Glutamatergic neuron (in vitro differentiated cells): ENCODE measurements around the gene SUSD6. TPM values are rescaled to one million over a fixed set of nuclear protein-coding genes. Genes with fewer than 3 reads are reported as not detected.
"Not testable (repeated sequence)": the region's sequence is repeated elsewhere in the genome, so short reads cannot be mapped to it uniquely, and the experiment has no call there.

ENCODE experiments used
- DNase-seq: peaks from one replicate; pipeline ENCODE4 v3.0.0; 2022
- H3K27ac Mint-ChIP-seq: one replicate; pipeline ENCODE4 v1.8.0; 2020; ENCODE audit warnings: mild to moderate bottlenecking, mixed read lengths, inconsistent platforms; ENCODE audit not compliant: unreplicated experiment
- H3K27me3 Mint-ChIP-seq: one replicate; pipeline ENCODE4 v1.8.0; 2020; ENCODE audit warnings: mild to moderate bottlenecking, moderate library complexity, mixed read lengths, inconsistent platforms; ENCODE audit not compliant: unreplicated experiment
- H3K36me3 Mint-ChIP-seq: one replicate; pipeline ENCODE4 v1.8.0; 2020; ENCODE audit warnings: mild to moderate bottlenecking, mixed read lengths, inconsistent platforms; ENCODE audit not compliant: unreplicated experiment
- H3K4me1 Mint-ChIP-seq: one replicate; pipeline ENCODE4 v1.8.0; 2020; ENCODE audit warnings: mild to moderate bottlenecking, low read depth, mixed read lengths, inconsistent platforms; ENCODE audit not compliant: unreplicated experiment
- H3K4me3 Mint-ChIP-seq: one replicate; pipeline ENCODE4 v1.8.0; 2020; ENCODE audit warnings: mild to moderate bottlenecking, mixed read lengths, inconsistent platforms; ENCODE audit not compliant: unreplicated experiment
- H3K9me3 Mint-ChIP-seq: one replicate; pipeline ENCODE4 v1.8.0; 2020; ENCODE audit warnings: mild to moderate bottlenecking, moderate library complexity, mixed read lengths, inconsistent platforms; ENCODE audit not compliant: unreplicated experiment
- total RNA-seq: library from RNA; stranded (reverse); fragmentation: NEBNext Ultra II Directional; extraction: Animal tissue kit (Norgen Biotek cat#: 25700); gene quantifications from one replicate; pipeline ENCODE4 v1.2.1, GENCODE V29; 2021; ENCODE audit not compliant: unreplicated experiment
- TF ChIP-seq, protein P1 (sequence below): fragments of 200-600 bp; sonication (generic); IDR thresholded peaks from one replicate; pipeline ENCODE4 v1.5.0; 2021; ENCODE audit not compliant: partially characterized antibody, unreplicated experiment

SUSD6 gene
- total RNA-seq, 1 donor from 2014 or later: 106 TPM

- H3K27ac Mint-ChIP-seq: no peak overlapping the region
- peaks cover 3% of the 10 kb centered on the region for H3K27me3 Mint-ChIP-seq
- H3K36me3 Mint-ChIP-seq: peaks cover 30% of the 10 kb centered on the region
- H3K4me1 Mint-ChIP-seq: peaks cover 41% of the 10 kb centered on the region
- TF ChIP-seq, protein P1, sequence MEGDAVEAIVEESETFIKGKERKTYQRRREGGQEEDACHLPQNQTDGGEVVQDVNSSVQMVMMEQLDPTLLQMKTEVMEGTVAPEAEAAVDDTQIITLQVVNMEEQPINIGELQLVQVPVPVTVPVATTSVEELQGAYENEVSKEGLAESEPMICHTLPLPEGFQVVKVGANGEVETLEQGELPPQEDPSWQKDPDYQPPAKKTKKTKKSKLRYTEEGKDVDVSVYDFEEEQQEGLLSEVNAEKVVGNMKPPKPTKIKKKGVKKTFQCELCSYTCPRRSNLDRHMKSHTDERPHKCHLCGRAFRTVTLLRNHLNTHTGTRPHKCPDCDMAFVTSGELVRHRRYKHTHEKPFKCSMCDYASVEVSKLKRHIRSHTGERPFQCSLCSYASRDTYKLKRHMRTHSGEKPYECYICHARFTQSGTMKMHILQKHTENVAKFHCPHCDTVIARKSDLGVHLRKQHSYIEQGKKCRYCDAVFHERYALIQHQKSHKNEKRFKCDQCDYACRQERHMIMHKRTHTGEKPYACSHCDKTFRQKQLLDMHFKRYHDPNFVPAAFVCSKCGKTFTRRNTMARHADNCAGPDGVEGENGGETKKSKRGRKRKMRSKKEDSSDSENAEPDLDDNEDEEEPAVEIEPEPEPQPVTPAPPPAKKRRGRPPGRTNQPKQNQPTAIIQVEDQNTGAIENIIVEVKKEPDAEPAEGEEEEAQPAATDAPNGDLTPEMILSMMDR: no peak
- peaks cover 21% of the 10 kb centered on the region for H3K9me3 Mint-ChIP-seq
- no peak overlapping the region for H3K4me3 Mint-ChIP-seq
- no peak for DNase-seq
These were observed 33.4 kb downstream of the SUSD6 start for GRCh38 chr14:69644814-69645213.

- TF ChIP-seq, protein P1: no peak
- Mint-ChIP-seq H3K36me3 (peaks cover 16% of the 10 kb centered on the region), H3K27me3 (peaks cover 1% of the 10 kb centered on the region), H3K9me3 (peaks cover 19% of the 10 kb centered on the region), H3K4me1 (peaks cover 58% of the 10 kb centered on the region), H3K4me3 (peak overlapping the region; percentile 32), H3K27ac (peak overlapping the region; percentile 1)
- no peak for DNase-seq
These were observed 35.8 kb downstream of the SUSD6 start for GRCh38 chr14:69647213-69647612.

- peaks cover 12% of the 10 kb centered on the region for H3K36me3 Mint-ChIP-seq
- not testable (repeated sequence) for H3K27me3 Mint-ChIP-seq, H3K4me3 Mint-ChIP-seq, DNase-seq
- H3K4me1 Mint-ChIP-seq: peaks cover 58% of the 10 kb centered on the region
- H3K9me3 Mint-ChIP-seq: peaks cover 16% of the 10 kb centered on the region
- H3K27ac Mint-ChIP-seq: peak overlapping the region; percentile 1
These were observed 36.2 kb downstream of the SUSD6 start for GRCh38 chr14:69647642-69648041.

DNA sequence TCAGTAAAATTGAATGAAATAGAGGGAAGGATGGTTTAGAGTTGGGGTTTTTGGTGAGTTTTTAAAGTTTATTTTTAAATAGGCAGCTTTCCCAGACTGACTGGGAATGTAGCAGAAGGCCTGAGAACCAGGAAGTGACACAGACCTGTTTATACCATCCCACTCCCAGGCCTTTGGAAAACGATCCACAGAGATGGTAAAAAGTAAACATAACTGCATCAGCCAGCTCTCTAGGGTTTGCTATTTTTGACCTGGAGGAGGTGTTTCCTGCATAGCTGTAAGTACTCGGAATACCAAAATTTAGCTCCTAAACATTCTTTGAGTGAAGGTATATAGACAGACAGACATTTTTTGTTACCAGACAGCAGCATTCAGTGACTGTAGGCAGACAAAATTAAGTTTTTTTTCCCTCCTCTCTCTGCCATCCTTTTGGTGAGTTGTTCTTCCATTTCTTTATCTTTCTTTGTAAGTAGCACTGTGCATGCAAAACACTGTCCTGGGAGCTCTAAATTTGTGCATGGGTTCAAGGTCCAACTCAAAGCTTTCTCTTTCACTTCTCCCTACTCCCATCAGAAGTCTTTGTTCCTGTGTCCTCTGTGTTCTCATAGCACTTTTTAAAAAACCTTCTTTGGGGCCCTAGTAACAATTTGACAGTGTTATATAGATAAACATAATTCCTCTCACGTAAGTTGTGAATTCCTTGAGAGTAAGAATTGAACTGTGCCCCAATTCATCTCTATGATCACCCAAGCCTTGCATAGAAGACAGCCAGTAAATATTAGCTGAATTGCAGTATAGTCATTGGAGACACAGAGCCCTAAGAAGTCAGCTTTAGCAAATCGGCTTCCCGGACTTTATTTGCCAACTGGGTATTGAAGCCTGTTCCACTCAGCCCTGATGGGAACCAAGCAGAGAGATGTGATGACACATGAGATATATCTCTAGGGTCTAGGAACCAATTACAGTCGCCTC, 37.4 kb downstream of the SUSD6 start:
- Mint-ChIP-seq H3K27ac (peak overlapping the region; percentile 9), H3K27me3 (peaks cover 3% of the 10 kb centered on the region), H3K36me3 (peaks cover 5% of the 10 kb centered on the region), H3K4me3 (no peak overlapping the region), H3K9me3 (peaks cover 16% of the 10 kb centered on the region), H3K4me1 (peaks cover 56% of the 10 kb centered on the region)
- TF ChIP-seq, protein P1: no peak
- no peak for DNase-seq

DNA sequence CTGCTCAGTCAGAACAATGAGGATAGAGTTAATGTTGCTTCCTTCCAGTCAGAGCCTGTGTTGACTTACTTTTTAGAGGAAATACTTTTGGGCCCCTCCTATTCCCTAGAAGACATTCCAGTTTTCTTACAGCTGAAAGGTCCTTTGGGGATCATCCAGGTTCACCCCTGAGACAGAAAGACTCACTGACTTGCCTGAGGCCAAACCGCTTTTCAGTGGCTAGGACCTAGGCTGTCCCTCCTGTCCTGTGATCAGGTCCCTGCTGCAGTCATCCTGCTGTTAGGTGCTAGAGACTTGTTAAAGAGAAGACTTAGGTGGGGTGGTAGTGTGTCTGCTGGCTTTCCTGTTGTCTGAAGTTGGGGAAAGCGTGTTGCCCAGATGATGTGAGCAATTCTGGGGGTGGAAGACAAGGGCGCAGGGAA, 39.6 kb downstream of the SUSD6 start:
- Mint-ChIP-seq H3K9me3 (peaks cover 18% of the 10 kb centered on the region), H3K27me3 (peaks cover 3% of the 10 kb centered on the region), H3K36me3 (peaks cover 4% of the 10 kb centered on the region), H3K4me1 (peaks cover 57% of the 10 kb centered on the region), H3K4me3 (peak overlapping the region; percentile 72), H3K27ac (peak overlapping the region; percentile 17)
- TF ChIP-seq, protein P1: no peak
- DNase-seq: no peak
